ENCODE measurements around the gene ACTR5.
A peak's percentile ranks its signal among the peaks of the same experiment; 100 is the strongest.

The ACTR5 gene

DNA sequence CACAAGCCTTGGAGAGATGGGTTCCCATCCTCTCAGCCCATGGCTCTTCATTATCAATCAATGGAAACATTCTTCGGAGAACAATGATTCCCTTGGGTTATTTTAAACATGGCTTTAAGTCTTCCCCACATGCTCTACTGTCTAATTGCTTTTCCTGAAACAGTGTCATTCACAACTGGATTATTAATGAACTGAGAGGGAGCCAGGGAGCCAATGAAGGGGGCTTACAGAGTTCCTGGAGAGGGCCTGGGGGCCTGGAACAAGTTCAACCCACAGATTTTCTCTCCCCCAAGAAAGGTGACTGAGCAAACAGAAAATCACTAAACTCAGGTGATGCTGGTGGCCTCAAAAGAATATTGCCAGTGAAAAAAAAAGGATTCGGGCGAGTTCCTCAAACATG, 56.0 kb downstream of the ACTR5 start:
- Histone ChIP-seq H3K36me3 (ENCODE audit: insufficient read depth) (no peaks in the 10 kb centered on the region), H4K20me1 (ENCODE audit: insufficient read depth) (no peaks in the 10 kb centered on the region), H3K9ac (no peak overlapping the region), H2AFZ (ENCODE audit: low read depth) (no peak overlapping the region), H3K27me3 (ENCODE audit: insufficient read depth, low read depth) (no peaks in the 10 kb centered on the region), H3K4me3 (IDR thresholded peaks at IDR 0.05; ENCODE audit: insufficient read depth, low read depth, low read length) (no peak overlapping the region), H3K79me2 (ENCODE audit: insufficient read depth, low read depth) (no peaks in the 10 kb centered on the region), H3K4me1 (ENCODE audit: low read depth, poor library complexity, severe bottlenecking) (peaks cover 4% of the 10 kb centered on the region), H3K27ac (no peak overlapping the region), H3K4me2 (no peak overlapping the region)
- no peak for TF ChIP-seq CTCF (conservative IDR thresholded peaks at IDR 0.05; ENCODE audit: low read depth, low read length)

GRCh38 chr20:38804682-38805501, 56.6 kb downstream of the ACTR5 start:
- H3K9ac ChIP-seq, result peak overlapping the region; percentile 41; the same call in 1 of the 2 replicates
- H2AFZ ChIP-seq (ENCODE audit: low read depth), result peak overlapping the region; percentile 99

DNA sequence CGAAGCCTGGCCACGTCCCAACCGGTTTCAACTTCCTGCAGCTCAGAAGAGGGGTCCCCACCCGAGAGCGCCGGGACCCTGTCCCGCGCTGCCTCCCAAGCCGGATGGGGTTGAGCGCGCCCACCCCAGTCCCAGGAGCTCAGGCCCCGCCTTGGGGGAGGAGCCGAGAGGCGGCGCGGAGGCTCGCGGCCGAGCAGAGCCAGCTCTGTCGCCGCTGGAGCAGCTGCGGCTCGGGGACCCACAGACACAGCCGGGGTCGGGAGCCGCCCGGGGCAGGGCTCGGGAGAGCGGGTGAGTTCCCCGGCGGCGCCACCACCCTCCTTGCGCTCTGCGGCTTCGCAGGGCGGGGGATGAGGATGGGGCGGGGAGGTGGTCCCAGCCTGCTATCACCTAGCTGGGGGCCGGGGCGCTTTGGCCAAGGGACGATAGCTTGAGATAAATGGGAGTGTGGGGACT, 57.3 kb downstream of the ACTR5 start, which contains the start of gene PPP1R16B:
Gene PPP1R16B, plus strand, starts transcription at position 196 of the 456 bp plus-strand sequence. CDS start 30,229 bp downstream, outside the sequence.
- no peaks in the 10 kb centered on the region for H3K27me3 ChIP-seq (ENCODE audit: insufficient read depth, low read depth)
- no peaks in the 10 kb centered on the region for H3K79me2 ChIP-seq (ENCODE audit: insufficient read depth, low read depth)
- no peaks in the 10 kb centered on the region for H3K36me3 ChIP-seq (ENCODE audit: insufficient read depth)
- peak within 1 kb of the TSS; percentile 97 for H3K4me2 ChIP-seq
- no peaks in the 10 kb centered on the region for H4K20me1 ChIP-seq (ENCODE audit: insufficient read depth)
- H3K4me3 ChIP-seq (IDR thresholded peaks at IDR 0.05; ENCODE audit: insufficient read depth, low read depth, low read length), result no peak within 1 kb of the TSS
- H2AFZ ChIP-seq (ENCODE audit: low read depth), result peak within 1 kb of the TSS; percentile 99
- H3K4me1 ChIP-seq (ENCODE audit: low read depth, poor library complexity, severe bottlenecking), result peaks cover 4% of the 10 kb centered on the region
- TF ChIP-seq CTCF (conservative IDR thresholded peaks at IDR 0.05; ENCODE audit: low read depth, low read length), result no peak
- H3K27ac ChIP-seq, result no peak within 1 kb of the TSS
- peak within 1 kb of the TSS; percentile 41; the same call in 1 of the 2 replicates for H3K9ac ChIP-seq

More at GRCh38 chr20:38804682-38805501, 56.6 kb downstream of the ACTR5 start:
- no peak overlapping the region for H3K4me3 ChIP-seq (IDR thresholded peaks at IDR 0.05; ENCODE audit: insufficient read depth, low read depth, low read length)
- TF ChIP-seq CTCF (conservative IDR thresholded peaks at IDR 0.05; ENCODE audit: low read depth, low read length), result no peak
- no peaks in the 10 kb centered on the region for H3K27me3 ChIP-seq (ENCODE audit: insufficient read depth, low read depth)
- no peaks in the 10 kb centered on the region for H4K20me1 ChIP-seq (ENCODE audit: insufficient read depth)
- no peaks in the 10 kb centered on the region for H3K79me2 ChIP-seq (ENCODE audit: insufficient read depth, low read depth)
- H3K27ac ChIP-seq, result no peak overlapping the region
- H3K36me3 ChIP-seq (ENCODE audit: insufficient read depth), result no peaks in the 10 kb centered on the region
- H3K4me1 ChIP-seq (ENCODE audit: low read depth, poor library complexity, severe bottlenecking), result peaks cover 4% of the 10 kb centered on the region
- peak overlapping the region; percentile 97 for H3K4me2 ChIP-seq

DNA sequence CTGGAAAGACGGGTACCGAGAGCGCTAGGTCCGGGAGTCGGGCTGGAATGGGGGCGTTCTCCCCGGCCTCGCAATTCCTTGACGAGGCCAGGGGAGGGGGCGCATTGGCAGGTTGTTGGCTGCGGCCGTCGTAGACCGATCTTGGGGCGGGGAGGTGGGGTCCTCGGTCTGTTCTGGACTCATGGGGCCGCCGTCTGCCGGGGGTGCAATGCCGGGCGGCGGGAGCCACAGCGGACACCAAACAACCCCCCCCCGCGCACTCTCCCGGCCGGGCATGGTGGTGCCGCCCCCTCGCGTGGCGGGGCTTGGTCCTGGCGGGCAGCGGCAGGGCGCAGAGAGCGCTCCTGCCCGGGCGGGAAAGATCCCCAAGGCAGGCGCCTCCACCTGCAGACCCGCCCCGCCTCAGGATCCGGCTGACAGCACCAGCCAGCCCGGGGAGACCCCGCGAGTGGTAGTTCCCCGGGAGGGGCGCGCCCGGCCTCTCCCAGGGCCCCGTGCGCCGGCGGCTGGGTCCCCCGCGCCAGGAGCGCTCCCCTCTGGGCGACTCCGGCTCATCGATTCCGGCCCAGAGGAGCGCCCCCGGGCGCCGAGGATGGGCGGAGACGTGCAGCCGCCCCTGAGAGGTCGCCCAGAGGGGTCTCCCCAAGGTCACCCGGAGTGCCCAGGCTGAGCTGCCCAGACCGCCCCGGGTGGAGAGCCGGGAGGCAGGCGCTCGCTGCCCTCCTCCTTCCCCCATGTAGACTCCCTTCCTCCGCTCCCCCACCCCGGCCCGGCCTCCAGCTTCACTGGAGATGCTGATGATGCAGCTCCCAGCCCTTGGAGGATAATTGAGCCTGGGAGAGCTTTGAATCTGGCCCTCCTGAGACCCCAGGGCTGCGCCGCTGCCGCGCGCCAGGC, 57.9 kb downstream of the ACTR5 start:
- H3K9ac ChIP-seq, result peak overlapping the region; percentile 41; the same call in 1 of the 2 replicates
- no peaks in the 10 kb centered on the region for H3K79me2 ChIP-seq (ENCODE audit: insufficient read depth, low read depth)
- H3K27me3 ChIP-seq (ENCODE audit: insufficient read depth, low read depth), result no peaks in the 10 kb centered on the region
- peak overlapping the region; percentile 97 for H3K4me2 ChIP-seq
- no peak overlapping the region for H3K27ac ChIP-seq
- no peaks in the 10 kb centered on the region for H4K20me1 ChIP-seq (ENCODE audit: insufficient read depth)
- H3K36me3 ChIP-seq (ENCODE audit: insufficient read depth), result no peaks in the 10 kb centered on the region
- peaks cover 4% of the 10 kb centered on the region for H3K4me1 ChIP-seq (ENCODE audit: low read depth, poor library complexity, severe bottlenecking)
- no peak overlapping the region for H3K4me3 ChIP-seq (IDR thresholded peaks at IDR 0.05; ENCODE audit: insufficient read depth, low read depth, low read length)
- peak overlapping the region; percentile 99 for H2AFZ ChIP-seq (ENCODE audit: low read depth)
- TF ChIP-seq CTCF (conservative IDR thresholded peaks at IDR 0.05; ENCODE audit: low read depth, low read length), result no peak

Data from KMS-11 (cell line).